Caco-2 (cell line): Measurements from ENCODE around the gene XKR8. TPM values are rescaled to one million over a fixed set of nuclear protein-coding genes. Genes with fewer than 3 reads are reported as not detected.

ENCODE experiments used
- BruUV-seq: library from RNA; stranded (reverse); fragments of 400-500 nt; replicated peaks from 2 replicates; lab custom pipeline; 2021; lab: Mats Ljungman, UMichigan
- CTCF ChIA-PET: fragments of 300-600 bp; sonication (Branson Sonifier 250); formaldehyde crosslinking; loops from one replicate; lab custom pipeline; 2022; ENCODE audit warnings: antibody characterized with exemption; lab: Charles Lee
- POLR2A ChIA-PET: fragments of 300-600 bp; sonication (Branson Sonifier 250); formaldehyde crosslinking; loops from one replicate; lab custom pipeline; 2022; ENCODE audit warnings: antibody characterized with exemption; lab: Charles Lee
- DNase-seq, 2 experiments: peaks; one replicate each; pipeline versions ENCODE4 v3.0.0 to v3.0.0-alpha.2; 2020 to 2022
- H3K27me3 ChIP-seq: replicated peaks from 2 replicates; pipeline ENCODE4 v1.6.0; 2011; ENCODE audit warnings: low read length; ENCODE audit not compliant: control insufficient read depth, insufficient read depth
- H3K36me3 ChIP-seq: 2 replicates; pipeline ENCODE4 v1.5.1; 2011; ENCODE audit warnings: low read length; ENCODE audit not compliant: control insufficient read depth, insufficient read depth
- H3K4me1 ChIP-seq: fragments of 250-450 bp; sonication (Bioruptor Pico); 2 replicates; pipeline ENCODE4 v1.5.1; 2020; ENCODE audit warnings: mild to moderate bottlenecking
- H3K4me3 ChIP-seq: 2 replicates; pipeline ENCODE4 v1.5.1; 2011; ENCODE audit warnings: low read depth, mild to moderate bottlenecking, control low read depth, low read length
- H3K9me3 ChIP-seq: fragments of 250-450 bp; sonication (Bioruptor Pico); 2 replicates; pipeline ENCODE4 v1.5.1; 2020; ENCODE audit warnings: mild to moderate bottlenecking, moderate library complexity
- H3K27ac Mint-ChIP-seq: one replicate; pipeline ENCODE4 v1.8.0; 2022; ENCODE audit warnings: mixed read lengths; ENCODE audit not compliant: unreplicated experiment
- H3K27me3 Mint-ChIP-seq: one replicate; pipeline ENCODE4 v1.8.0; 2022; ENCODE audit warnings: mixed read lengths; ENCODE audit not compliant: insufficient read depth, unreplicated experiment
- H3K36me3 Mint-ChIP-seq: one replicate; pipeline ENCODE4 v1.8.0; 2022; ENCODE audit warnings: mild to moderate bottlenecking, mixed read lengths; ENCODE audit not compliant: insufficient read depth, unreplicated experiment
- H3K4me1 Mint-ChIP-seq: one replicate; pipeline ENCODE4 v1.8.0; 2022; ENCODE audit warnings: low read depth, mixed read lengths; ENCODE audit not compliant: unreplicated experiment
- H3K4me3 Mint-ChIP-seq: one replicate; pipeline ENCODE4 v1.8.0; 2022; ENCODE audit warnings: mild to moderate bottlenecking, moderate library complexity, mixed read lengths; ENCODE audit not compliant: unreplicated experiment
- H3K9me3 Mint-ChIP-seq: one replicate; pipeline ENCODE4 v1.8.0; 2022; ENCODE audit warnings: mixed read lengths; ENCODE audit not compliant: unreplicated experiment
- intact Hi-C: fragments of 100-400 bp; cut with micrococcal nuclease; formaldehyde crosslinking; loops from one replicate; pipeline ENCODE4 v1.10.0; 2022; ENCODE audit not compliant: unreplicated experiment
- total RNA-seq: library from RNA; stranded (reverse); gene quantifications from 2 replicates; pipeline ENCODE4 v1.2.3, GENCODE V29; 2022
- TF ChIP-seq, protein P1 (sequence below), 2 experiments: fragments of 200-600 bp in 1 of 2; IDR thresholded peaks; 1 replicate in 1 of 2; 2 replicates in 1 of 2; pipeline versions ENCODE4 v1.5.1 to v1.8.0; 2011 to 2022; ENCODE audit warnings: antibody characterized with exemption in 1 of 2, control low read depth in 1 of 2, inconsistent platforms in 1 of 2, low read depth in 1 of 2, low read length in 1 of 2, mild to moderate bottlenecking in 1 of 2, moderate library complexity in 1 of 2; ENCODE audit not compliant: insufficient read depth in 1 of 2, severe bottlenecking in 1 of 2, unreplicated experiment in 1 of 2

Gene XKR8
- total RNA-seq, 1 experiment from 2014 or later = 8.9 TPM

GRCh38 chr1:27956761-27957160 lies 3.0 kb upstream of the XKR8 start:
- DNase-seq = no peak
- H3K4me1 ChIP-seq = no peaks in the 10 kb centered on the region
- H3K4me1 Mint-ChIP-seq = no peaks in the 10 kb centered on the region
- ChIA-PET POLR2A (no interaction called here), CTCF (no interaction called here)
- TF ChIP-seq, protein P1, sequence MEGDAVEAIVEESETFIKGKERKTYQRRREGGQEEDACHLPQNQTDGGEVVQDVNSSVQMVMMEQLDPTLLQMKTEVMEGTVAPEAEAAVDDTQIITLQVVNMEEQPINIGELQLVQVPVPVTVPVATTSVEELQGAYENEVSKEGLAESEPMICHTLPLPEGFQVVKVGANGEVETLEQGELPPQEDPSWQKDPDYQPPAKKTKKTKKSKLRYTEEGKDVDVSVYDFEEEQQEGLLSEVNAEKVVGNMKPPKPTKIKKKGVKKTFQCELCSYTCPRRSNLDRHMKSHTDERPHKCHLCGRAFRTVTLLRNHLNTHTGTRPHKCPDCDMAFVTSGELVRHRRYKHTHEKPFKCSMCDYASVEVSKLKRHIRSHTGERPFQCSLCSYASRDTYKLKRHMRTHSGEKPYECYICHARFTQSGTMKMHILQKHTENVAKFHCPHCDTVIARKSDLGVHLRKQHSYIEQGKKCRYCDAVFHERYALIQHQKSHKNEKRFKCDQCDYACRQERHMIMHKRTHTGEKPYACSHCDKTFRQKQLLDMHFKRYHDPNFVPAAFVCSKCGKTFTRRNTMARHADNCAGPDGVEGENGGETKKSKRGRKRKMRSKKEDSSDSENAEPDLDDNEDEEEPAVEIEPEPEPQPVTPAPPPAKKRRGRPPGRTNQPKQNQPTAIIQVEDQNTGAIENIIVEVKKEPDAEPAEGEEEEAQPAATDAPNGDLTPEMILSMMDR (IDR thresholded peaks at IDR 0.05; ENCODE audit: insufficient read depth in 1 of 2, low read depth in 1 of 2, low read length in 1 of 2, severe bottlenecking in 1 of 2, unreplicated experiment in 1 of 2) = no peak
- no peaks in the 10 kb centered on the region for H3K9me3 Mint-ChIP-seq
- intact Hi-C loops = no loop called here
- no peaks in the 10 kb centered on the region for H3K27me3 ChIP-seq
- BruUV-seq = no TSS peak
- peak overlapping the region; percentile 79 for H3K27ac Mint-ChIP-seq
- H3K27me3 Mint-ChIP-seq = no peaks in the 10 kb centered on the region
- no peaks in the 10 kb centered on the region for H3K36me3 ChIP-seq
- H3K4me3 ChIP-seq = no peak overlapping the region
- no peaks in the 10 kb centered on the region for H3K9me3 ChIP-seq
- no peak overlapping the region for H3K4me3 Mint-ChIP-seq
- H3K36me3 Mint-ChIP-seq = no peaks in the 10 kb centered on the region

- Histone ChIP-seq H3K4me3 (no peak overlapping the region), H3K4me1 (no peaks in the 10 kb centered on the region), H3K27me3 (no peaks in the 10 kb centered on the region), H3K36me3 (no peaks in the 10 kb centered on the region), H3K9me3 (no peaks in the 10 kb centered on the region)
- no peaks in the 10 kb centered on the region for H3K4me1 Mint-ChIP-seq
- no peaks in the 10 kb centered on the region for H3K27me3 Mint-ChIP-seq
- POLR2A ChIA-PET = no interaction called here
- no peaks in the 10 kb centered on the region for H3K36me3 Mint-ChIP-seq
- no TSS peak for BruUV-seq
- intact Hi-C loops = no loop called here
- CTCF ChIA-PET = interaction anchor here (0.6 kb wide), 1 partner anchor 25 kb away, joined by 4 read pairs; no protein-coding TSS in a partner anchor
- TF ChIP-seq, protein P1 (IDR thresholded peaks at IDR 0.05; ENCODE audit: insufficient read depth in 1 of 2, low read depth in 1 of 2, low read length in 1 of 2, severe bottlenecking in 1 of 2, unreplicated experiment in 1 of 2) = no peak
- H3K9me3 Mint-ChIP-seq = no peaks in the 10 kb centered on the region
- DNase-seq = no peak
- no peak overlapping the region for H3K4me3 Mint-ChIP-seq
- H3K27ac Mint-ChIP-seq = peak overlapping the region; percentile 79
These were observed 2.1 kb upstream of the XKR8 start for GRCh38 chr1:27957655-27958054.

GRCh38 chr1:27958513-27958912 lies 1.3 kb upstream of the XKR8 start:
- no peaks in the 10 kb centered on the region for H3K9me3 Mint-ChIP-seq
- intact Hi-C loops = no loop called here
- H3K4me1 ChIP-seq = no peaks in the 10 kb centered on the region
- TF ChIP-seq, protein P1 (IDR thresholded peaks at IDR 0.05; ENCODE audit: insufficient read depth in 1 of 2, low read depth in 1 of 2, low read length in 1 of 2, severe bottlenecking in 1 of 2, unreplicated experiment in 1 of 2) = no peak
- BruUV-seq = no TSS peak
- H3K27ac Mint-ChIP-seq = peak overlapping the region; percentile 83
- H3K36me3 ChIP-seq = no peaks in the 10 kb centered on the region
- POLR2A ChIA-PET = no interaction called here
- H3K9me3 ChIP-seq = no peaks in the 10 kb centered on the region
- no peaks in the 10 kb centered on the region for H3K36me3 Mint-ChIP-seq
- H3K27me3 Mint-ChIP-seq = no peaks in the 10 kb centered on the region
- H3K4me3 Mint-ChIP-seq = no peak overlapping the region
- no peak overlapping the region; the same call in 1 of the 2 replicates for H3K4me3 ChIP-seq
- no peaks in the 10 kb centered on the region for H3K27me3 ChIP-seq
- CTCF ChIA-PET = no interaction called here
- DNase-seq = no peak
- H3K4me1 Mint-ChIP-seq = no peaks in the 10 kb centered on the region
